ENCODE results near the gene HNRNPA0.

HNRNPA0 gene

DNA sequence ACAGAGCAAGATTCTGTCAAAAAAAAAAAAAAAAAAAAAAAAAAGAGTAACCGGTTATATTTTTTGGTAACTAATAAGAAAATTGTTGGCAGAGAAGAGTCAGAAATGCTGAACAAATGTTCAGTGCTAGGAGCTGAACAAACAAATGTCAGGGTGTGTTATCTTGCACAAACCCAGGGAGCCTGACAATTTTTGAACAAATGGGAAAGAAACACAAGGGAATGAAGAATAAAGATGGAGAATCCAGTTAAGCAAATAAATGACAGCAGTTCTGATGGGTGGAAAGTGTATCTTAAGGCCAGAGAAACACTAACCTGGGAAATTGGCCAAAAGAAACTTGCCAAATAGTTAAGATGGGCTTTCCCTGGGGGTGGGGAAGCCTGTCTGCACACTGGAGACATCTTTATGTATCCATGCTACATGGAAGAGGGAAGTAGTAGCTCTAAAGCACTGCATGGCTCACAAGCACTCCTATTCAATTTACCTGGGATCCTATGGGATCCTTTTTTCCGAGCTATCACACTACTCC is 42.0 kb downstream of the HNRNPA0 start:
- no peak overlapping the region for H3K4me3 ChIP-seq (replicated peaks; ENCODE audit: low read depth, low read length)
- DNase-seq (ENCODE audit: extremely low read depth, low read depth): no peak
- TF ChIP-seq, protein P1, sequence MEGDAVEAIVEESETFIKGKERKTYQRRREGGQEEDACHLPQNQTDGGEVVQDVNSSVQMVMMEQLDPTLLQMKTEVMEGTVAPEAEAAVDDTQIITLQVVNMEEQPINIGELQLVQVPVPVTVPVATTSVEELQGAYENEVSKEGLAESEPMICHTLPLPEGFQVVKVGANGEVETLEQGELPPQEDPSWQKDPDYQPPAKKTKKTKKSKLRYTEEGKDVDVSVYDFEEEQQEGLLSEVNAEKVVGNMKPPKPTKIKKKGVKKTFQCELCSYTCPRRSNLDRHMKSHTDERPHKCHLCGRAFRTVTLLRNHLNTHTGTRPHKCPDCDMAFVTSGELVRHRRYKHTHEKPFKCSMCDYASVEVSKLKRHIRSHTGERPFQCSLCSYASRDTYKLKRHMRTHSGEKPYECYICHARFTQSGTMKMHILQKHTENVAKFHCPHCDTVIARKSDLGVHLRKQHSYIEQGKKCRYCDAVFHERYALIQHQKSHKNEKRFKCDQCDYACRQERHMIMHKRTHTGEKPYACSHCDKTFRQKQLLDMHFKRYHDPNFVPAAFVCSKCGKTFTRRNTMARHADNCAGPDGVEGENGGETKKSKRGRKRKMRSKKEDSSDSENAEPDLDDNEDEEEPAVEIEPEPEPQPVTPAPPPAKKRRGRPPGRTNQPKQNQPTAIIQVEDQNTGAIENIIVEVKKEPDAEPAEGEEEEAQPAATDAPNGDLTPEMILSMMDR (IDR thresholded peaks at IDR 0.05; ENCODE audit: low read depth, low read length, missing control alignments): no peak

DNA sequence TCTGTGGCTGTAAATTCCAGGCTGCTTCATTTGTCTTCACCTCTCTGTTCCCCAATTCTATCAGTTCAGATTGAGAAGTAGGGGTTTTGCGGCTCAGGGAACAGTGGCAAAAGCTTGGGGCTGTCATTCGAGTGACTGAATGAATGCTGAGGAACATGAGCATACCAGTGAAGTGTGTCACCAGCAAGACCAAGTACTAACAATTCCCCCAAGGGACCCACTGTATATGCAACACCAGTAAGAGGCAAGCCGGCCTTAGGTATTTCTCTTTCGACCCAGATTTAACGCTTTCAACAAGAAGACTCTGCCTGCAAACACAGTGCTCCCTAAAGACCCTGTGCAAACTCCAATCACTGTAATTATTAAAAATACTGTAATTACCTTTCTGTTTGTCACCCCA is 44.1 kb downstream of the HNRNPA0 start:
- TF ChIP-seq, protein P1 (IDR thresholded peaks at IDR 0.05; ENCODE audit: low read depth, low read length, missing control alignments): no peak
- H3K4me3 ChIP-seq (replicated peaks; ENCODE audit: low read depth, low read length): no peak overlapping the region
- no peak for DNase-seq (ENCODE audit: extremely low read depth, low read depth)

DNA sequence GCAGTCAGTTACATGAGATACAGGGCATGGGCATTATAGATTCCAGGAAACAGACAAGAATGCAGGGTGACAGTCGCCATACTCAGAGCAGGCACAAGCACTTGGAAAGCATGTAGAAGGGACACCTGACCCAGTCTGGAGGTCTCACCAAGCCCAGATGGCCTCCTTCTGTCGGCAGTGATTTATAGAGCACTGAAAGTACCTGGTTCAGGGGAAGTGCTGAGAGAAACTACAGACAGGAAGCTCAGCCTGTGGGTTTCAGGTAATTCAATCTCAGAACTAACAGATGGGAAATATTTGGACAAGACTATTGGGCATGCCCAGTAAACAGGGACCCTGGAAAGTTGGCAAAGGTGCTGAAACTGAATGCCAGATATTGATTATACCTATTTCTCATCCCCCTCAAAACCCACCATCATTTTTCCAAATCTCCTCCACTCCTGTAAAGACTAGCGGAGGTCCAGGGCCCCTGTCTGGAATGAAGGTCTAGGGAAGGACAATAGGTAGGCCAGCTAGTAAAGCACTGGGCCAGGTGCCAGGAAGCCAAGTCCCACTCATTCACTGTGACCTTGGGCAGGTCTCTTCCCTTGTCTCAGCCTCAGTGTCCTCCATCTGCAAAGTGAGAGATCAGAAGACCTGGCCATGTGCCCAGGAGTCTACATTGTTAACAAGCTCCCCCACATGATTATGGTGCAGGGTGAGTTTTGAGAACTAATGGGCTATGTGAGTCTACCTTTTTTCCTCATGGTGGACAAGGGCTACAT is 45.2 kb downstream of the HNRNPA0 start:
- TF ChIP-seq, protein P1 (IDR thresholded peaks at IDR 0.05; ENCODE audit: low read depth, low read length, missing control alignments): no peak
- no peak overlapping the region for H3K4me3 ChIP-seq (replicated peaks; ENCODE audit: low read depth, low read length)
- no peak for DNase-seq (ENCODE audit: extremely low read depth, low read depth)

- no peak overlapping the region for H3K4me3 ChIP-seq (replicated peaks; ENCODE audit: low read depth, low read length)
- no peak for DNase-seq (ENCODE audit: extremely low read depth, low read depth)
- TF ChIP-seq, protein P1 (IDR thresholded peaks at IDR 0.05; ENCODE audit: low read depth, low read length, missing control alignments): no peak
Measured at GRCh38 chr5:137708062-137708461, 46.1 kb downstream of the HNRNPA0 start.

GRCh38 chr5:137706841-137707240 is 47.3 kb downstream of the HNRNPA0 start:
- H3K4me3 ChIP-seq (replicated peaks; ENCODE audit: low read depth, low read length): no peak overlapping the region
- DNase-seq (ENCODE audit: extremely low read depth, low read depth): no peak
- TF ChIP-seq, protein P1 (IDR thresholded peaks at IDR 0.05; ENCODE audit: low read depth, low read length, missing control alignments): no peak

GRCh38 chr5:137705106-137705505 is 49.1 kb downstream of the HNRNPA0 start:
- TF ChIP-seq, protein P1 (IDR thresholded peaks at IDR 0.05; ENCODE audit: low read depth, low read length, missing control alignments): no peak
- H3K4me3 ChIP-seq (replicated peaks; ENCODE audit: low read depth, low read length): no peak overlapping the region
- DNase-seq (ENCODE audit: extremely low read depth, low read depth): no peak

Measured in HFF-Myc (cell line).